ENCODE measurements around the gene PIP5K1B. TPM values are rescaled to one million over a fixed set of nuclear protein-coding genes. Genes with fewer than 3 reads are reported as not detected.
A peak's percentile ranks its signal among the peaks of the same experiment; 100 is the strongest.

The PIP5K1B gene
- total RNA-seq, 1 experiment from 2014 or later = 9.0 TPM

DNA sequence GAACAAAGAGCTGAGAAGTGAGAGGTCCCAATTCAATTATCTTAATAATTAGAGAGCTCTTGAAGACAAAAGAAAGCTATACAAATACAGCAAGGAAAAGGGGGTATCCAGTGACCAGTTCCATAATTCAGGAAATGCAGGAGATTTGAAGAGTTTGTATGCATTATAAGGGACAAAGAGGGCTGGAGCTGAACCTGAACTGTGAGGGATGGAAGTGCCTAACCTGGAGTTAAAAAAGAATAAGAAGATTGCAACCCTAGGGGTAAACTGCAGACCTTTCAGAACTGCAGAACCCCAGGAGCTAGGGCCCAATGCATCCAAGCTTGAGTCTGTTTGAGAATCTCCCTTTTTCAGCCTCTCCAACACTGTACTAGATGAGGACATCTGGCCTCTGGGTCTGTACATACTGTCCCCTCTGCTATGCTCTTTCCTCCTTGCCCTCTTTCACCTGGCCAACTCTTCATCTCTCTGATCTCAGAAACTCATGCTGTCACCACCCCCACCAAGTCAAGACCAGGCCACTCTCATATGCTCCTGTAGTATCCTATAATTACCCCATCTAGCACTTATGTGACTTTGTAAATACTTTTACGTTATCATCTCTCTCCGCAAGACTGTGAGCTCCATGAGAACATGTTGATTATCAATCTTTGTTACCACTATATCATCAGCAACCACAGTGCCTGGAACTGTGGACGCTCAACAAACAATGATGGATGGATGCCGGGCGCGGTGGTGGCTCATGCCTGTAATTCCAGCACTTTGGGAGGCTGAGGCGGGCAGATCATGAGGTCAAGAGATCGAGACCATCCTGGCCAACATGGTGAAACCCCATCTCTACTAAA is 315.5 kb downstream of the PIP5K1B start:
- H3K4me1 Mint-ChIP-seq (ENCODE audit: low read depth, unreplicated experiment) = no peaks in the 10 kb centered on the region
- BruUV-seq (replicated peaks) = no TSS peak
- no peaks in the 10 kb centered on the region for H3K36me3 Mint-ChIP-seq (ENCODE audit: insufficient read depth, unreplicated experiment)
- CTCF ChIA-PET = interaction anchor here (0.6 kb wide), 1 partner anchor 13 kb away, joined by 3 read pairs; no protein-coding TSS in a partner anchor
- peaks cover 48% of the 10 kb centered on the region for H3K27me3 Mint-ChIP-seq (ENCODE audit: unreplicated experiment)
- TF ChIP-seq, protein P1, sequence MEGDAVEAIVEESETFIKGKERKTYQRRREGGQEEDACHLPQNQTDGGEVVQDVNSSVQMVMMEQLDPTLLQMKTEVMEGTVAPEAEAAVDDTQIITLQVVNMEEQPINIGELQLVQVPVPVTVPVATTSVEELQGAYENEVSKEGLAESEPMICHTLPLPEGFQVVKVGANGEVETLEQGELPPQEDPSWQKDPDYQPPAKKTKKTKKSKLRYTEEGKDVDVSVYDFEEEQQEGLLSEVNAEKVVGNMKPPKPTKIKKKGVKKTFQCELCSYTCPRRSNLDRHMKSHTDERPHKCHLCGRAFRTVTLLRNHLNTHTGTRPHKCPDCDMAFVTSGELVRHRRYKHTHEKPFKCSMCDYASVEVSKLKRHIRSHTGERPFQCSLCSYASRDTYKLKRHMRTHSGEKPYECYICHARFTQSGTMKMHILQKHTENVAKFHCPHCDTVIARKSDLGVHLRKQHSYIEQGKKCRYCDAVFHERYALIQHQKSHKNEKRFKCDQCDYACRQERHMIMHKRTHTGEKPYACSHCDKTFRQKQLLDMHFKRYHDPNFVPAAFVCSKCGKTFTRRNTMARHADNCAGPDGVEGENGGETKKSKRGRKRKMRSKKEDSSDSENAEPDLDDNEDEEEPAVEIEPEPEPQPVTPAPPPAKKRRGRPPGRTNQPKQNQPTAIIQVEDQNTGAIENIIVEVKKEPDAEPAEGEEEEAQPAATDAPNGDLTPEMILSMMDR (IDR thresholded peaks at IDR 0.05; ENCODE audit: unreplicated experiment) = no peak
- no peaks in the 10 kb centered on the region for H3K9me3 Mint-ChIP-seq (ENCODE audit: low read depth, unreplicated experiment)
- intact Hi-C loops (cut with micrococcal nuclease; ENCODE audit: unreplicated experiment) = no loop called here
- H3K4me3 Mint-ChIP-seq (ENCODE audit: low read depth, unreplicated experiment) = no peak overlapping the region
- DNase-seq = no peak
- no peak overlapping the region for H3K27ac Mint-ChIP-seq (ENCODE audit: unreplicated experiment)

DNA sequence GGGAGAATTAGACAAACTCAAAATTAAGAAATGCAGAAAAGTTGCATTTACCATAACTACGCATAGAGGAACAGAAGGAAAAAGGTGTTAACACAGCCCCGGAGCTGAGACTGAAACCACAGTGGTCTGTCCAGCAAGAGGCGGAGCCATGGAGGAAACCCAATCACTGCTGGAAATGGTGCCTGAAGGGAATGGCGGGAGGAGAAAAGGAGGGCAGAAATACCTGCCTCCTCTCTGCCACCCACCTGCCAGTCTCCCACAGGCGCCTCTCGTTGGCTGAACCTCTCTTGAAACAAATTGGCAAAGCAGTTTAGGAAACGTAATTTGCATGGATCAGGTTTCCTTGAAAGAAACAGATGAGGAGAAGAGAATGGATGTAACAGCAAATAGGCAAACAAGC is 318.6 kb downstream of the PIP5K1B start:
- Mint-ChIP-seq H3K27ac (ENCODE audit: unreplicated experiment) (no peak overlapping the region), H3K27me3 (ENCODE audit: unreplicated experiment) (peaks cover 36% of the 10 kb centered on the region), H3K4me1 (ENCODE audit: low read depth, unreplicated experiment) (peaks cover 7% of the 10 kb centered on the region), H3K36me3 (ENCODE audit: insufficient read depth, unreplicated experiment) (no peaks in the 10 kb centered on the region), H3K9me3 (ENCODE audit: low read depth, unreplicated experiment) (no peaks in the 10 kb centered on the region), H3K4me3 (ENCODE audit: low read depth, unreplicated experiment) (no peak overlapping the region)
- CTCF ChIA-PET = interaction anchor here (0.6 kb wide), 1 partner anchor 13 kb away, joined by 5 read pairs; no protein-coding TSS in a partner anchor
- no peak for DNase-seq
- TF ChIP-seq, protein P1 (IDR thresholded peaks at IDR 0.05; ENCODE audit: unreplicated experiment) = no peak
- no TSS peak for BruUV-seq (replicated peaks)
- intact Hi-C loops (cut with micrococcal nuclease; ENCODE audit: unreplicated experiment) = no loop called here

DNA sequence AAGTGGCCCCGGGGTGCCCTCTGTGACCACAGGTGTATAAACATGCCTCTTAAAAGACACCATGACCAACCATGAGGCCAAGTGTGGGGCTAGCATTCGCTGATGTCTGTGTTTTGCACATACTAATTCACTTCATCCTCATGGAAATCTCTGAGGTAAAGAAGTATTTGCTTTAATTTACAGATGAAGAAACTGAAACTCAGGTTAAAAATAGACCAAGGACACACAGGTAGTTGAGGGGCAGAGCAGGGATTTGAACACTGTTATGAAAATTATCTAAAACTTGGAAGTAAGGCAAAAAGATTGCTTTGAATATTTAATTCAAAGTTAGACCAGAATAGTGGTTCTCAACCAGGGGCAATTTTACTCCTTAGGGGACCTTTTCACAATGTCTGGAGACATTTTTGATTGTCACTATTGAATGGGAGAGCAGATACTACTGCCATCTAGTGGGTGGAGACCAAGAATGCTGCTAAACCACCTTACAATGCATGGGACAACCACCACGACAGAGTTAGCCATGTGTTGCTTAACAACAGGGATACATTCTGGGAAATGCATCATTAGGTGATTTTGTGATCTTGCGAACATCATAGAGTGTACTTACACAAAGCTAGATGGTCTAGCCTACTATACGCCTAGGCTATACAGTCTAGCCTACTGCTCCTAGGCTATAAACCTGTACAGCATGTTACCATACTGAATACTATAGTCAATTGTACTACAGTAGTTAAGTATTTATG is 322.5 kb downstream of the PIP5K1B start:
- peaks cover 7% of the 10 kb centered on the region for H3K4me1 Mint-ChIP-seq (ENCODE audit: low read depth, unreplicated experiment)

DNA sequence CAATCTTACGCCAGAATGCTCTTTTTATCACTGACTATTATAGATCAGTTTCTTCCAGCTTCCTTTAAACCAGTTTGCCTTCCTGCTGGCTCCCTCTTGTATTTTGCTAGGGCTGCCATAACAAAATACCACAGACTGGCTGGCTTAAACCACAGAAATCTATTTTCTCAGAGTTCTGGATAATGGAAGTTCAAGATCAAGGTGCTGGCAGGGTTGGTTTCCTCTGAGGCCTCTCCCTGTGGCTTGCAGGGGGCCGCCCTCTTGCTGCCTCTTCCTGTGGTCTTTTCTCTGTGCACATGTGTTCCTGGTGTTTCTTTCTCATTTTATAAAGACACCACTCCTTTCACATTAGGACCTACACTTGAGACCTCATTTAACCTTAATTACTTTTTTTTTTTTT is 323.7 kb downstream of the PIP5K1B start:
- CTCF ChIA-PET = no interaction called here
- no peak overlapping the region for H3K27ac Mint-ChIP-seq (ENCODE audit: unreplicated experiment)
- H3K36me3 Mint-ChIP-seq (ENCODE audit: insufficient read depth, unreplicated experiment) = no peaks in the 10 kb centered on the region
- DNase-seq = no peak
- H3K4me3 Mint-ChIP-seq (ENCODE audit: low read depth, unreplicated experiment) = no peak overlapping the region
- peaks cover 10% of the 10 kb centered on the region for H3K27me3 Mint-ChIP-seq (ENCODE audit: unreplicated experiment)
- BruUV-seq (replicated peaks) = no TSS peak
- intact Hi-C loops (cut with micrococcal nuclease; ENCODE audit: unreplicated experiment) = no loop called here
- H3K9me3 Mint-ChIP-seq (ENCODE audit: low read depth, unreplicated experiment) = peaks cover 2% of the 10 kb centered on the region
- TF ChIP-seq, protein P1 (IDR thresholded peaks at IDR 0.05; ENCODE audit: unreplicated experiment) = no peak
- peaks cover 7% of the 10 kb centered on the region for H3K4me1 Mint-ChIP-seq (ENCODE audit: low read depth, unreplicated experiment)

More for the DNA sequence above, 322.5 kb downstream of the PIP5K1B start:
- TF ChIP-seq, protein P1 (IDR thresholded peaks at IDR 0.05; ENCODE audit: unreplicated experiment) = peak; percentile 31
- Mint-ChIP-seq H3K27ac (ENCODE audit: unreplicated experiment) (no peak overlapping the region), H3K27me3 (ENCODE audit: unreplicated experiment) (peaks cover 22% of the 10 kb centered on the region), H3K9me3 (ENCODE audit: low read depth, unreplicated experiment) (peaks cover 2% of the 10 kb centered on the region), H3K4me3 (ENCODE audit: low read depth, unreplicated experiment) (no peak overlapping the region), H3K36me3 (ENCODE audit: insufficient read depth, unreplicated experiment) (no peaks in the 10 kb centered on the region)
- CTCF ChIA-PET = no interaction called here
- BruUV-seq (replicated peaks) = no TSS peak
- intact Hi-C loops (cut with micrococcal nuclease; ENCODE audit: unreplicated experiment) = no loop called here
- peak; percentile 33 for DNase-seq

All from Calu3 (cell line).